ENCODE data around the gene DOCK8. TPM values are rescaled to one million over a fixed set of nuclear protein-coding genes. Genes with fewer than 3 reads are reported as not detected.

DOCK8 gene
- total RNA-seq, 1 donor from 2014 or later: 83.4 TPM

DNA sequence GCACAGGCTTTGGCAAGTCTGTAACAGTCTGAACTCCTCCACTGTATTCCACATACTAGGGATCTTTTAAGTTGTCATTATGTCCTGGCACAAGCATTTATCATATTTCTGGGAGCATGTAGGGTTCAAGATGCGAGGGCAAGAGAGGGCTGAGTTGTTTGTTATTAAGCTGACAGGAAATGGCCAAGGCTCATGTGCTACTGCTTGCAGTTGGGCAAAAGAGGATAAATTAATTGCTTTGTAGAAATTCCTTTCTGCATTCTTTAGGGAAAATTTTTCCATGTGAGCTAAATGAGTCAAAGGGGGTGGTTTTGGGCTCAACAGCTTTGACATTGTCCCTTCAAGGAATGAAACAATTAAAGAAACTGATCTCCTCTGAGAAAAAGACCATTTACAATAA, 35.4 kb downstream of the DOCK8 start:
- DNase-seq (no peak), ATAC-seq (no peak)
- H3K27me3 ChIP-seq: no peaks in the 10 kb centered on the region
- TF ChIP-seq, protein P1, sequence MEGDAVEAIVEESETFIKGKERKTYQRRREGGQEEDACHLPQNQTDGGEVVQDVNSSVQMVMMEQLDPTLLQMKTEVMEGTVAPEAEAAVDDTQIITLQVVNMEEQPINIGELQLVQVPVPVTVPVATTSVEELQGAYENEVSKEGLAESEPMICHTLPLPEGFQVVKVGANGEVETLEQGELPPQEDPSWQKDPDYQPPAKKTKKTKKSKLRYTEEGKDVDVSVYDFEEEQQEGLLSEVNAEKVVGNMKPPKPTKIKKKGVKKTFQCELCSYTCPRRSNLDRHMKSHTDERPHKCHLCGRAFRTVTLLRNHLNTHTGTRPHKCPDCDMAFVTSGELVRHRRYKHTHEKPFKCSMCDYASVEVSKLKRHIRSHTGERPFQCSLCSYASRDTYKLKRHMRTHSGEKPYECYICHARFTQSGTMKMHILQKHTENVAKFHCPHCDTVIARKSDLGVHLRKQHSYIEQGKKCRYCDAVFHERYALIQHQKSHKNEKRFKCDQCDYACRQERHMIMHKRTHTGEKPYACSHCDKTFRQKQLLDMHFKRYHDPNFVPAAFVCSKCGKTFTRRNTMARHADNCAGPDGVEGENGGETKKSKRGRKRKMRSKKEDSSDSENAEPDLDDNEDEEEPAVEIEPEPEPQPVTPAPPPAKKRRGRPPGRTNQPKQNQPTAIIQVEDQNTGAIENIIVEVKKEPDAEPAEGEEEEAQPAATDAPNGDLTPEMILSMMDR (IDR thresholded peaks at IDR 0.05): no peak
- H3K4me1 ChIP-seq: peaks cover 3% of the 10 kb centered on the region
- no peaks in the 10 kb centered on the region for H3K9me3 ChIP-seq
- intact Hi-C loops (cut with DNase I): no loop called here
- no peak overlapping the region for H3K4me3 ChIP-seq
- no peak overlapping the region for H3K27ac ChIP-seq
- no peaks in the 10 kb centered on the region for H3K36me3 ChIP-seq

DNA sequence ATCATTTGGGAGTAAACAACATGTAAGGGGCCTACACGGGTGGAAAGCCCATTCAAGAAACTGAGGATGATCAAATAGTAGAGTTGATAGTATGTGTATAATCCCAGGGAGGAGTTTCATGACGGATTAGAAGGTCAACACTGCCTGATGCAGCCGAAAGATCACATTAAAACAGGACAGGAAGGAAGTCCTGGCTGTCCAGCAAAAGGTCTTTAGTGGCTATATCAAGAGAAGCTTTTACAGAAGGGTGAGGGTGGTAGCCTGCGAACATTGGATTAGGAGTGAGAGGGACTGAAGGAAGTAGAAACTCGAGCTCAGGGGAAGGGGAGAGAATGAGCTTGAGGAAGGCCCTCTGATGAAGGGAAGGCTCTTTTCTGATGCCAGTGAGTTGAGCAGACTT, 36.0 kb downstream of the DOCK8 start:
- intact Hi-C loops (cut with DNase I): no loop called here
- peaks cover 3% of the 10 kb centered on the region for H3K4me1 ChIP-seq
- H3K9me3 ChIP-seq: no peaks in the 10 kb centered on the region
- DNase-seq: no peak
- H3K4me3 ChIP-seq: no peak overlapping the region
- no peak for ATAC-seq
- no peak overlapping the region for H3K27ac ChIP-seq
- TF ChIP-seq, protein P1 (IDR thresholded peaks at IDR 0.05): no peak
- H3K27me3 ChIP-seq: no peaks in the 10 kb centered on the region
- no peaks in the 10 kb centered on the region for H3K36me3 ChIP-seq

DNA sequence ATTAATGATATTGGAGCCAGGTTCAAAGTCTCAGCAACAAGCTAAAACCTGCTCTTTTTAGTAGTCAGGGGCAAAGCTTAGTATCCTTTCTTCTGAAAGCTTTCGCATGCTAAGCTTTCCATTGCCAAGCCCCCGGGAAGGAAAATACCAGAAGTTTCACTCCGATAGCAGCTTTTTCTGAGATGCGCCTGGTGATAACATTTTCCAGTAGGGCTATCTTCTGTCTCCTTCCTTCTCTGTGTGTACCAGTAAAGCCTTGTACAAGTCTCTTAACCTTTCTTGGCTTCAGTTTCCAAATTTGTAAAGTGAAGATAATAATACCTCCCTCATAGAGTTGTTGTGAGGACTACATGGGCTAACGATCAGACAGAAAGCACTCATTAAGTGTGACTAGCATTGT, 36.7 kb downstream of the DOCK8 start:
- no peaks in the 10 kb centered on the region for H3K36me3 ChIP-seq
- H3K4me1 ChIP-seq: peaks cover 3% of the 10 kb centered on the region
- H3K27me3 ChIP-seq: no peaks in the 10 kb centered on the region
- DNase-seq (no peak), ATAC-seq (no peak)
- no peak overlapping the region for H3K4me3 ChIP-seq
- H3K27ac ChIP-seq: no peak overlapping the region
- no peaks in the 10 kb centered on the region for H3K9me3 ChIP-seq
- intact Hi-C loops (cut with DNase I): no loop called here
- TF ChIP-seq, protein P1 (IDR thresholded peaks at IDR 0.05): no peak

DNA sequence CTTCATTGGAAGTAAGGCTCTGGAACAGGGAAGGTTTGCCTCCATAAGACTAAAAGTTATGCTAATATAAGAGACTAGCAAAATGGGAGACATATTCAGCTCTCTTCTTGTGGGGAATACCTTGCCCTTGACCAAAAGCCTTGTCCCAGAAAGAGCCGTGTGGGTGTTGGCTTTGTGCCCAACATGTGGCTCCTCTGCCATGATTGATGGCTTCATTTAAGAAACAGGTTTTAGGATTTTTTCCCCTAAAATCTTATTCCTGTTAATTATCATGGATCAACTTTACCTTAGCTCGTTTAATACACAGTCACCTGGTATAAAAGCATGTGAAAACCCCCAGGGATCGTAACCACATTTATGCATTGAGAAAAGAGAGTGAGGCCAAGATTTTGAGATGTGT, 38.9 kb downstream of the DOCK8 start:
- Histone ChIP-seq H3K27ac (no peak overlapping the region), H3K27me3 (no peaks in the 10 kb centered on the region), H3K4me3 (no peak overlapping the region), H3K4me1 (peaks cover 3% of the 10 kb centered on the region), H3K9me3 (no peaks in the 10 kb centered on the region), H3K36me3 (no peaks in the 10 kb centered on the region)
- intact Hi-C loops (cut with DNase I): no loop called here
- TF ChIP-seq, protein P1 (IDR thresholded peaks at IDR 0.05): no peak
- DNase-seq: no peak
- ATAC-seq: no peak

DNA sequence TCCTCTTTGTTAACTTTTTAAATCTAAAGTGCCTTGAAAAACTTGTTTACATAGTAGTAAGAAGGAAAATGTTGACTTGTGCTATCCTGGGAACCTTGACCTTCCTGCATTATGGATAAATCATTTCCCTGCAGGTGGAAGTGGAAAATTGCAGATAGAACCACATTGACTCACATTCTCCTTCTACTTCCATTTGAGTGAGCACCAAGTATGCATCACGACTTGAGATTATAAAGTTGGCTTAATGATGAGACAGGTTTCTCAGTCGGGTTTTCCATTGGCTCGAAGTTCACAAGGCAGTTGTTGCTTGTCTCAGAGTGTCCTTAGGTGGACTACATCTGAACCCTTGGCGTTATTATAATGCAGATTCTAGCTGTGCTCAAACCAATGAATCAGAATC, 39.9 kb downstream of the DOCK8 start:
- intact Hi-C loops (cut with DNase I): no loop called here
- H3K27me3 ChIP-seq: no peaks in the 10 kb centered on the region
- H3K9me3 ChIP-seq: no peaks in the 10 kb centered on the region
- ATAC-seq (no peak), DNase-seq (no peak)
- H3K27ac ChIP-seq: no peak overlapping the region
- H3K4me1 ChIP-seq: peaks cover 3% of the 10 kb centered on the region
- H3K4me3 ChIP-seq: no peak overlapping the region
- TF ChIP-seq, protein P1 (IDR thresholded peaks at IDR 0.05): no peak
- no peaks in the 10 kb centered on the region for H3K36me3 ChIP-seq

DNA sequence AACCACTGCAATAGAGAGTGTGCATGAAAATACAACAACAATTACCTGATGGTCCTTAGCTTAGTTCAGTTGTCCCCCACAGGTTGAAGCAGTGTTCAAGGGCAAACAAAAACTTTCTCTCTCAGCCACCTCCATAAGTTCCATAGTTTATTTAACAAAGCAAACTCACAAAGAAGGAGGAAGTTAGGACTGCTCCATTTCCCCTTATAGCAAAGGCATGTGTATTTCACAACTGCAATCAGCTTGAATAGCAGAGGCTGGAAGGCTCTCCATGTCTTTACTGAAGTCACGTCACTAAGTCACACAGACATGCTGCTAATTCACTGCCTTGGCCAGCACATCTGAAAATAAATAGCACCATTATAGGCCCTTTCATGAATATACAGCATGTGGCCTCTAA, 43.3 kb downstream of the DOCK8 start:
- Histone ChIP-seq H3K27ac (no peak overlapping the region), H3K4me1 (no peaks in the 10 kb centered on the region), H3K27me3 (no peaks in the 10 kb centered on the region), H3K36me3 (no peaks in the 10 kb centered on the region), H3K4me3 (no peak overlapping the region), H3K9me3 (no peaks in the 10 kb centered on the region)
- intact Hi-C loops (cut with DNase I): no loop called here
- DNase-seq (no peak), ATAC-seq (peak; percentile 97)
- TF ChIP-seq, protein P1 (IDR thresholded peaks at IDR 0.05): no peak

Measured in upper lobe of right lung (tissue), 1 donor.